Astrocyte (in vitro differentiated cells and primary cell): ENCODE measurements around the gene ABLIM2. TPM values are rescaled to one million over a fixed set of nuclear protein-coding genes. Genes with fewer than 3 reads are reported as not detected.

Experiments used
- DNase-seq: peaks from one replicate; pipeline ENCODE4 v3.0.0-alpha.2; 2010; ENCODE audit warnings: low read depth
- FAIRE-seq: peaks from 2 replicates; lab custom pipeline; 2011; peaks lifted over from hg19 to GRCh38; lab: Jason Lieb, UNC
- H2AFZ ChIP-seq: 2 replicates; pipeline ENCODE4 v1.6.0; 2012; ENCODE audit warnings: low read depth, low read length, inconsistent platforms
- H3K27ac ChIP-seq: 2 replicates; pipeline ENCODE4 v1.5.1; 2011; ENCODE audit warnings: low read depth, low read length, inconsistent platforms
- H3K27me3 ChIP-seq: 2 replicates; pipeline ENCODE4 v1.6.0; 2011; ENCODE audit warnings: low read length, inconsistent platforms; ENCODE audit not compliant: insufficient read depth
- H3K36me3 ChIP-seq: 2 replicates; pipeline ENCODE4 v1.5.1; 2011; ENCODE audit warnings: low read length, inconsistent platforms; ENCODE audit not compliant: insufficient read depth
- H3K4me1 ChIP-seq: 2 replicates; pipeline ENCODE4 v1.5.1; 2011; ENCODE audit warnings: low read length, inconsistent platforms; ENCODE audit not compliant: insufficient read depth
- H3K4me2 ChIP-seq: 2 replicates; pipeline ENCODE4 v1.6.0; 2012; ENCODE audit warnings: low read length, inconsistent platforms
- H3K4me3 ChIP-seq: 2 replicates; pipeline ENCODE4 v1.5.1; 2011; ENCODE audit warnings: low read depth, mild to moderate bottlenecking, low read length, inconsistent platforms; ENCODE audit not compliant: insufficient read depth
- H3K79me2 ChIP-seq: 2 replicates; pipeline ENCODE4 v1.6.0; 2012; ENCODE audit warnings: mild to moderate bottlenecking, low read length, inconsistent platforms; ENCODE audit not compliant: insufficient read depth
- H3K9ac ChIP-seq: 2 replicates; pipeline ENCODE4 v1.6.0; 2012; ENCODE audit warnings: mild to moderate bottlenecking, low read length, inconsistent platforms
- H3K9me3 ChIP-seq: 2 replicates; pipeline ENCODE4 v1.5.1; 2012; ENCODE audit warnings: low read depth, mild to moderate bottlenecking, low read length, inconsistent platforms; ENCODE audit not compliant: insufficient read depth
- H4K20me1 ChIP-seq: 2 replicates; pipeline ENCODE4 v1.6.0; 2012; ENCODE audit warnings: low read length, inconsistent platforms; ENCODE audit not compliant: insufficient read depth
- H3K27ac Mint-ChIP-seq: one replicate; pipeline ENCODE4 v1.8.0; 2021; ENCODE audit warnings: mild to moderate bottlenecking, mixed read lengths; ENCODE audit not compliant: unreplicated experiment
- H3K27me3 Mint-ChIP-seq: one replicate; pipeline ENCODE4 v1.8.0; 2021; ENCODE audit warnings: low read depth, mixed read lengths; ENCODE audit not compliant: unreplicated experiment
- H3K36me3 Mint-ChIP-seq: one replicate; pipeline ENCODE4 v1.8.0; 2021; ENCODE audit warnings: low read depth, mixed read lengths; ENCODE audit not compliant: unreplicated experiment
- H3K4me1 Mint-ChIP-seq: one replicate; pipeline ENCODE4 v1.8.0; 2021; ENCODE audit warnings: low read depth, mixed read lengths; ENCODE audit not compliant: unreplicated experiment
- H3K4me3 Mint-ChIP-seq: one replicate; pipeline ENCODE4 v1.8.0; 2021; ENCODE audit warnings: mild to moderate bottlenecking, moderate library complexity, mixed read lengths; ENCODE audit not compliant: unreplicated experiment
- H3K9me3 Mint-ChIP-seq: one replicate; pipeline ENCODE4 v1.8.0; 2021; ENCODE audit warnings: mild to moderate bottlenecking, mixed read lengths; ENCODE audit not compliant: unreplicated experiment
- CTCF ChIP-seq: IDR thresholded peaks from 2 replicates; pipeline ENCODE4 v1.5.1; 2011; ENCODE audit warnings: low read depth, mild to moderate bottlenecking, inconsistent platforms, low read length, moderate library complexity; ENCODE audit not compliant: insufficient read depth
- EZH2 ChIP-seq: IDR thresholded peaks from 2 replicates; pipeline ENCODE4 v1.6.1; 2012; ENCODE audit warnings: mild to moderate bottlenecking, low read length, inconsistent platforms; ENCODE audit not compliant: insufficient read depth
- total RNA-seq: library from RNA; stranded (reverse); gene quantifications from 2 replicates; pipeline ENCODE4 v1.2.1, GENCODE V29; 2021

The ABLIM2 gene
- total RNA-seq, 1 donor from 2014 or later, result 0.50 TPM

- Mint-ChIP-seq H3K27me3 (peaks cover 52% of the 10 kb centered on the region), H3K36me3 (no peaks in the 10 kb centered on the region), H3K4me3 (no peak overlapping the region), H3K4me1 (peaks cover 3% of the 10 kb centered on the region), H3K9me3 (no peaks in the 10 kb centered on the region), H3K27ac (no peak overlapping the region)
- TF ChIP-seq CTCF (no peak), EZH2 (no peak)
- no peak for FAIRE-seq
- H3K4me2 ChIP-seq, result no peak overlapping the region
- H3K4me1 ChIP-seq, result no peaks in the 10 kb centered on the region
- H3K27me3 ChIP-seq, result peaks cover 30% of the 10 kb centered on the region
- H3K4me3 ChIP-seq, result no peak overlapping the region
- no peak overlapping the region for H3K27ac ChIP-seq
- H3K9ac ChIP-seq, result no peak overlapping the region
- H3K9me3 ChIP-seq, result peaks cover 6% of the 10 kb centered on the region
- no peaks in the 10 kb centered on the region for H4K20me1 ChIP-seq
- no peak overlapping the region for H2AFZ ChIP-seq
- no peaks in the 10 kb centered on the region for H3K36me3 ChIP-seq
- no peak for DNase-seq
- no peaks in the 10 kb centered on the region for H3K79me2 ChIP-seq
These were observed 50.4 kb downstream of the ABLIM2 start for GRCh38 chr4:8108261-8108660.

GRCh38 chr4:8107146-8107657 is 51.4 kb downstream of the ABLIM2 start:
- Mint-ChIP-seq H3K9me3 (no peaks in the 10 kb centered on the region), H3K4me3 (no peak overlapping the region), H3K4me1 (peaks cover 3% of the 10 kb centered on the region), H3K27ac (no peak overlapping the region), H3K27me3 (peaks cover 54% of the 10 kb centered on the region), H3K36me3 (no peaks in the 10 kb centered on the region)
- no peaks in the 10 kb centered on the region for H3K4me1 ChIP-seq
- peaks cover 33% of the 10 kb centered on the region for H3K27me3 ChIP-seq
- no peak overlapping the region for H3K27ac ChIP-seq
- no peak for TF ChIP-seq EZH2
- TF ChIP-seq CTCF, result no peak
- no peak overlapping the region for H3K4me3 ChIP-seq
- no peak overlapping the region for H3K4me2 ChIP-seq
- no peaks in the 10 kb centered on the region for H3K79me2 ChIP-seq
- H4K20me1 ChIP-seq, result no peaks in the 10 kb centered on the region
- DNase-seq (no peak), FAIRE-seq (no peak)
- no peaks in the 10 kb centered on the region for H3K36me3 ChIP-seq
- peaks cover 6% of the 10 kb centered on the region for H3K9me3 ChIP-seq
- no peak overlapping the region for H2AFZ ChIP-seq
- no peak overlapping the region for H3K9ac ChIP-seq

- Histone ChIP-seq H2AFZ (no peak overlapping the region), H3K36me3 (no peaks in the 10 kb centered on the region), H3K4me1 (no peaks in the 10 kb centered on the region), H3K79me2 (no peaks in the 10 kb centered on the region), H3K9ac (no peak overlapping the region), H3K9me3 (peaks cover 6% of the 10 kb centered on the region), H4K20me1 (no peaks in the 10 kb centered on the region), H3K27ac (no peak overlapping the region), H3K4me2 (no peak overlapping the region), H3K27me3 (peaks cover 38% of the 10 kb centered on the region), H3K4me3 (no peak overlapping the region)
- TF ChIP-seq EZH2 (no peak), CTCF (no peak)
- Mint-ChIP-seq H3K27me3 (peaks cover 58% of the 10 kb centered on the region), H3K36me3 (no peaks in the 10 kb centered on the region), H3K4me1 (peaks cover 3% of the 10 kb centered on the region), H3K9me3 (no peaks in the 10 kb centered on the region), H3K4me3 (no peak overlapping the region), H3K27ac (no peak overlapping the region)
- DNase-seq (no peak), FAIRE-seq (no peak)
These were observed 52.1 kb downstream of the ABLIM2 start for GRCh38 chr4:8106451-8107025.
